Activated CD4-positive, CD25-positive, alpha-beta regulatory T cell treated with anti-CD3 and anti-CD28 coated beads, Interleukin-2, amount 50 U/mL, for 16 hours (primary cell): Measurements from ENCODE around the gene CAMSAP2.
"Not testable (repeated sequence)": the region's sequence is repeated elsewhere in the genome, so short reads cannot be mapped to it uniquely, and the experiment has no call there.

Experiments used
- DNase-seq: peaks from one replicate; pipeline ENCODE4 v3.0.0-alpha.2; 2020; ENCODE audit warnings: low read depth, low spot score

CAMSAP2 gene

DNA sequence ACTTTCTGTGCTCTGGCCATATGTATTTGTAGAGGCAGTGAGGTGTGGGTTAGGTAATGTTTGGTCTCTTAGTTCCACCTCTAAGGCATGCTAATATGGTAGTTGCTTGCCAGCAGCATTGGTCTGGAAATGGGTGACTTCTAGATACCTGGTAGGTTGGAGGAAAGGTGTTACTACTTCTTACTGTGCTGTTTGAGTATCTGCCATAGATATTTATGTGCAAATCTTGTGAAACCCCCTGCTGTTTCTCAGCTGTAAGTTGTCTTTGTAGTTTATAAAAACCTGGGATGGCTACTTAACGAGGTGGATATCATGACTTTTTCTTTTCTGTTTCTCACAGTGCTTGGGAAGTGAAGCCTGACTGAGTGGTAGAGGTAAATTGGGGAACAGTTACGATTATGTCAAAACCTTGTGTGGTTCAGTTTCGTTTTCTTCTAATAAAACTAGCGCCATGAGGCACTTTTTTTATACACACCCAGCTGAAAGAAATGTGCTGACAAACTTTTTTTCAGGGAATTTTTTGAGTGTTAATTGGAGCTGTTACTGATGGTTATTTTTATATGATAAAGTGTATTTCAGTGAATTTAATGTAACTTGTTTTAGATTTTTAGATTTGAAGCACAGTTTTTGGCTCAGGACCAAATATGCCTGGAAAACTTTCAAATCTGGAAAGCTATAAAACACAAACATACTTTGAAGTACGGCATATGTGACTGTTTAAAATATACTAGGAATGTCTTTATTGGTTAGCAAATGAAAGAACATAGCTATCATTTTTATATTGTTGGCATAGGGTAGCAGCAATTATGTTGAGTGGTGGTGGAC is 42.1 kb downstream of the CAMSAP2 start:
- DNase-seq: no peak

DNA sequence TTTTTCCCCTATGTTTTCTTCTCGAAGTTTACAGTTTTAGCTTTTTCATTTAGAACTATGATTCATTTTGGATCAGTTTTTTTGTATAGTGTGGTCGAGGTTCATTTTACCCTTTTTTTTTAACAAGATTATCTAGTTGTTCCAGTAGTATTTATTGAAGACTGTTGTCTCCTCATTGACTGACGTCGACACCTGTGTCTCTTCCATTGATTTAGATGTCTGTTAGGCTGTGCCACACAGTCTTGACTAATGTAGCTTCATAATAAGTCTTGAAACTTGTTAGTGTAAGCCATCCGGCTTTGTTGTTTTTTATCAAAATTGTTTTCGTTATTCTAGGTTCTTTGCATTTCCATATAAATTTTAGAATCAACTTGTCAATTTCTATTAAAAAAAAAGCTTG is 45.2 kb downstream of the CAMSAP2 start:
- DNase-seq: no peak

DNA sequence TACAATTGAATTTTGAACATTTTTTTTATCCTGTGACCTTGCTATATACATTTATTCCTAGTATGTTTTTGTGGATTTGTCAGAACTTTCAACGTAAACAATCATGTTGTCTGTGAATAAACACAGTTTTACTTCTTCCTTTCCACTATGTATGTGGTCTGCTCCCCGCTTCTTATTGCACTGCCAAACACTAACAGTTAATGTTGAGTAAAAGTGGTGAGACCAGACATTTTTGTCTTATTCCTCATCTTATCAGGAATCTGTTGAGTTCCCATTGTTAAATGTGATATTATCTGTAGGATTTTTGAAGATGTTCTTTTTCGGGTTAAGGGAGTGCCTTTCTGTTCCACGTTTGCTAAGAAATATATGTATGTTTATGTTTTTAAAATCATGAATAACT is 45.9 kb downstream of the CAMSAP2 start:
- DNase-seq: no peak

DNA sequence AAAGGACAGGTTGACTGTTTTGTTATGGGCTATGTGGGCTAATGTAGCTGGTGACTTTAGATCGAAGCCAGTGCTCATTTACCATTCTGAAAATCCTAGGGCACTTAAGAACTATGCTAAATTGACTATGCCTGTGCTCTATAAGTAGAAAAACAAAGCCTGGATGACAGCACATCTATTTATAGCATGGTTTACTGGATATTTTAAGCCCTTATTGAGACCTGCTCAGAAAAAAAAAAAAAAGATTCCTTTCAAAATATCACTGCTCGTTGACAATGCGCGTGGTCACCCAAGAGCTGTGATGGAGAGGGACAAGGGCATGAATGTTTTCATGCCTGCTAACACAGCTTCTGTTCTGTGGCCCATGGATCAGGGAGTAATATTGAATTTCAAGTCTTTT is 48.1 kb downstream of the CAMSAP2 start:
- no peak for DNase-seq

DNA sequence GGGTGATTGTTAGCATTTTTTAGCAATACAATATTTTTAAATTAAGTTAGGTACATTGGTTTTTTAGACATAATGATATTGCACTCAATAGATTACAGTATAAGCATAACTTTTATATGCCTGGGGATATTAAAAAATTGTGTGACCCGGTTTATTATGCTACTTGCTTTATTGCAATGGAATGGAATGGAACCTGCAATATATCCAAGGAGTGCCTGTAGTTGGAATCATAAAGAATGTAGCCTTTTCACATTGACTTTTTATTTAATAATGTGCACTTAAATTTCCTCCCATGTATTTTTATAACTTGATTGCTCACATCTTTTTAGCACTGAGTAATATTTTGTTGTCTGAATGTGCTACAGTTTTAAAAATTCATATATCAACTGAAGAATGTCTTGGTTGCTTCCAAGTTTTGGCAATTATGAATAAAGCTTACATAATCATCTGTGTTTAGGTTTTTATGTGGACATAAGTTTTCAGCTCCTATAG is 49.2 kb downstream of the CAMSAP2 start:
- DNase-seq: no peak

DNA sequence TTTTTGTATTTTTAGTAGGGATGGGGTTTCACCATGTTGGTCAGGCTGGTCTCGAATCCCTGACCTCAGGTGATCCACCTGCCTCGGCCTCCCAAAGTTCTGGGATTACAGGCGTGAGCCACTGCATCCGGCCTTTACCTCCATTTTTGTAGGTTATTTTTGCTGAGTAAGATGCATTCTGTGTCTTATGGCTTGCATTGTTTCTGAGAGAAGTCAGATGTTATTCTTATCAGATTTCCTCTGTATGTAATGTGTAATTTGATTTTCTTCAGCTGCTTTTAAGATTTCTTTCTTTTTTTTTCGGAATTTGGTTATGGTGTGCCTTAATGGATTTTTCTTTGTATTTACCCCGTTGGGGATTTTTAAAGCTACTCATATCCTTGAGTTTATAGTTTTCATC is 52.3 kb downstream of the CAMSAP2 start:
- DNase-seq: not testable (repeated sequence)

DNA sequence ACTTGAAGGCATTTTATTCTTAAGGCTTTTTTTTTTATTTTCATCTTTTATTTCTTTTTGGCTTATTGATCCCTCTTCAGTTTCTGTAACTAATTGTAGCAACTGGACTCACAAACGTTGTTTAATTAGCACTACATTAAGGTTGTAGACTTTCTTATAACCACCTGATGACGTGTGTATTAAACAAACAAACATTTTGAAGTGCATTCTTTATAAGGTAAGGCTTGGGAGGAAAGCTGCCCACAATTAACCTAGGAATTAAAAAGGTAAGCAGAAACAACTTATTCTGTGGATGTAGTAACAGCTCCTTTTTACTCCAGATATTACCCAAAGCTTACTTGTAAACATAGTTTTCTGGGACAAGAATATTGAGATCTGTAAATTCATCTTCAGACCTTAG is 55.0 kb downstream of the CAMSAP2 start:
- no peak for DNase-seq

DNA sequence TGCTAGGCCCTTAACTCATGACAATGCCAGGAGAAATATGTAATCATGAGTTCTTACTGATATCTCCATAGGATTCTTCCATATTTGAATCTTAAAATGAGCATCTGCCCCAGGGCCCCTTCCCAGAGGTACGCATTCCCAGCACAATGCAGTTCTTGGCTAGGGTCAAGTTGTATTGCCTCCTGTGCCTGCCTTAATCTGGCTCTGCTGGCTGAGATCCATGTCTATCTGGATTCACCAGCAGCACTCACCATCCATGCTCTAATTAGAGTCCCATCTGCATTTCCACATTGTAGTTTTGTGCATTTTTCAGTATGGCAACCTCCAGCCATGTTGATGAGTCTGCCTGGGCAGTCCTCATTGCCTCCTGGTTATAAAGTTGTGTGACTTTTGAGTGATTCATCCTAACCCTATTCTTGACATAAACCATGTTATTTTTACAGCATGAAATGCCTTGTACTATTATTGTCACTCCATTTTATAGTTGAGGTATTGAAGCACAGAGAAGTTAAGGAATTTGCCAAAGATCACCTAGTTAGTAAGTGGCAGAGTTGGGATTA is 55.9 kb downstream of the CAMSAP2 start:
- no peak for DNase-seq

DNA sequence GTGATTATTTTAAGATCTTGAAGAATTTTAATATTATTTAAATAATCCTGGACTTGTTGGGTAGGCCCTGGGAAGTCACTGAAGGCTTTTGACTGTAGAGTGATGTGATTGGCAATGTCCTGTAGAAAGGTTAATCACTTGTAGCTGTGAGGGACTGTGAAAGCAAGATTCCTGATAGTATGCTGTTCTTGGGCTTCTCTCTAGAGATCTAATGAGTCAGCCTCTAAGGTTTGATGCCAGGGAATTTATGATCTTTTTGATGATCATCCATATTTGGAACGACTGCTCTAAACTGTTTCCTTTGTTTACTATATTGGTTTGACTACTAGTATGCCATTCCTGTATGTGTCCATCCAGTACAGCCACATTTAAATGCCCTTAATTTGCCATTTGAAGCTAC is 56.5 kb downstream of the CAMSAP2 start:
- no peak for DNase-seq

DNA sequence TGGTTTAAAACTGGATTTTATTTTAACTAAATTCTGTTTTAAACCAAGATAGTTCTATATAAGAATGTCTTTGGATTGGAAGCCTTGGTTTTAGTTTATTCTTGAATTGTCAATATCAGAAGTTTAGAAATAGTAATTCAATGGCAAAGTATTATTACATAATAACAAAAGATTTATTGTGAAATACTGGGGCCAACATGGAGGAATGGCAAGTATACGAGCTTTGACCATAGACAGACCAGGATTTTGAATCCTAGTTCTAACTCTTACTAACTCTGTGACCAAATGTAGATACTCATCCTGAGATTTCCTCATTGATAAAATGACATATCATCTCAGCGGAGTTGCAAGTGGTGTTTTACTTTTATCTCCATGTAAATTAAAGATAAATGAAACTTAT is 63.3 kb downstream of the CAMSAP2 start:
- no peak for DNase-seq

DNA sequence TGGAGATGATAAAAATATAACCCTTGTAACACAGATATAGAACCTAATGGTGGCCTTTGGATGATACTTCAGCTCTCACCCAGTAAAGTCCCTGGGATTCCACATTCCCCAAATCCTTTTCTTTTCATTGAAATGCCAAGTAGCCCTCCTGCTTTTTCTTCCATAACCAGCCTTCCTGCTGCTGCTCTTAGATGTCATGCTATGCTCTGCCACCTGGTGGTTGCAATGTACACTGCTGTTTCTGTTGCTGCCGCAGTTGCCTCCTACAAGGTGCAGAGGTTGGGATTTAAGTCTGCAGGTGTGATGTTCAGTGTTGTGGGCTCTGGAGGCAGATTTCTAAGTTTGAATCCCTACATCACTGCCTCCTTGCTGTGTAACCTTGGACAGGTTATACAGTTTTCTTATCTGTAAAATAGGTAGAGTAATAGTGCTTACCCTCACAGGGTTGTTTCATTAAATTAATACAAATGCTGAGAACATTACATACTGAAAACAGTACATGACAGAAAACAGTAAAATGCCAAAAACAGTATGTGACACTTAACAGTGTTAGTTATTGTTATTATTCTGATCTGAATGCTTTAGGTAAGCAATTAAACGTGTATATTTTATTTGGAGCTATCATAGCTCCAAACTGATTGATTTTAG is 64.3 kb downstream of the CAMSAP2 start:
- DNase-seq: peak; percentile 48

DNA sequence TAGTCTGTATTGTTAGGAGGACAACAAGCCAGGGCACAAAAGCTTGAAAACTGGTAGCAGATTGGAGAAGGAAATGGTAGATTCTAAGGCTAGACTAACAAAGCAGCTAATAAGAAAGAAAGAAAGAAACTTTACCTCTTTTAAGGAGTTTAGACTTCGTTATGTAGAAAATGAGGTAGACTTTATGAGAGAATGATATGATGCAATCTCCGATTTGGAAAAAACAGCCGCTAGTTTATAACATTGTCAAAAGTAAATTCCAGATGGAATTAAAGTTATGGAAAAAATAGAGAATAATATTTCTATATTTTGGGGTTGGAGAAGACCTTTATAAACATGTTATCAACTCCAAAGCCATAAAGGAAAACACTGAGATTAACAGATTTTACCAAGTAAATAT is 67.0 kb downstream of the CAMSAP2 start:
- DNase-seq: no peak

DNA sequence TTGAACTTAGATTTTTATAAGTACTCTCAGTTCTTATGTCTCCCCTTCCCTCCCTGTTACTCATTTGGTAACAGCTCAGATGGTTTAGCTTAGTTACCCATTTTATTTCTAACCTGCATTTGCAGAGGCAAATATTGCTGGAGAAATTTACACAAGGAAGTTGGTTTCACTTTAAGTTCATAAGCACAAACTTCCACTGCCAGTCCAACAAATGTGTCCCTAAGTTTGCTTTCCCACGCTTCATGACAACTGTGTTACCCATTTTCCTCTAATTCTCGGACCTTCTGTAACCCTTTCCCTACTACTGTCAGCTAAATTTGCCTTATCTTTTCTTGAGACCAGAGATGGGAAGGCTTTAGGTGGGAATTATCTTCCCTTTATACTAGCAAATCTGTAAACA is 70.2 kb downstream of the CAMSAP2 start:
- DNase-seq: no peak

DNA sequence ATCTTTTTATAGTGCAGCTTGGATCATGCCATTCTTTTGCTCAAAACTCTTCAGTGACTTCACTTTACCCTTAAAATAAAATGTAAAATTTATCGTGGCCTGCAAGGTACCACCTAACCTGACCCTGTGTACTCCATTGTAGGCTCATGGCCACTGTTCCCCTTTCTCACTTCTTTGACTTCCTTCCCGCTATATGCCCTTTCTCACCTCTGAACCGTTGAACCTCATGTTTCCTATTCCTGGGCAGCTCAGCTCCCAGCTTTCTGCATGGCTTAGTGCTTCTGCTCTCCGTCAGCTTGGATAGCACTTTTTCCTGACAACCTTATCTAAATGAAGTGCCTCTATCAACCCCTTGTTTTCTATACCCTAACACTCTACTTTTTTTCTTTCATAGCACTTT is 73.0 kb downstream of the CAMSAP2 start:
- no peak for DNase-seq

DNA sequence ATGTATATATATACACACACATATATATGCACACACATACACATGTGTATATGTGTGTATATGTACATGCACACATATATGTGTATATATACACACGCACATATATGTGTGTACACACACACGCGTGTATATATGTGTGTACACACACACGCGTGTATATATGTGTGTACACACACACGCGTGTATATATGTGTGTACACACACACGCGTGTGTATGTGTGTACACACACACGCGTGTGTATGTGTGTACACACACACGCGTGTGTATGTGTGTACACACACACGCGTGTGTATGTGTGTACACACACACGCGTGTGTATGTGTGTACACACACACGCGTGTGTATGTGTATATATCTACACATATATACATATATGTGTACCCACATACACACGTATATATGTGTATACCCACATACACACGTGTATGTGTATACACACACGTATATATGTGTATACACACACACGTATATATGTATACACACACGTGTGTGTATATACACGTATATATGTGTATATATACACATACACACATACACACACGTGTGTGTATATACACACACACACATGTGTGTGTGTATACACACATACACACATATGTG is 78.0 kb downstream of the CAMSAP2 start:
- not testable (repeated sequence) for DNase-seq

DNA sequence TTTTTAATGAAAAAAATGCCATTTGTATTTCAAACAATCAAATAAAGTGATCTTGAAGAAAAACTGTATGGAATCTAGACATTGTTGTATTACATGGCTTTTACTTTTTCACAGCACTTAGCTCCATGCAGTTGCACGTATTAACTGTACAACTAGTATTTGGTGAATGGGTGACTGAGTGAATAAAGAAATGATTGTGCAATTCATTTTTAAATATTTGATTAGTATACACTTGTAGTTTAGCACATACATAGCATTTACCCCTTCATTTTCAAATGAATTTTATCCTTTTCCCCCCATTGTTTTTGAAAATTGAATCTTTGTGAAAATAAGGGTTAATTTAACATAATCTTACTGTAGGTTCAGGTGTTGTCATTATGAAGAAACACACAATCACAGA is 79.6 kb downstream of the CAMSAP2 start:
- DNase-seq: no peak

DNA sequence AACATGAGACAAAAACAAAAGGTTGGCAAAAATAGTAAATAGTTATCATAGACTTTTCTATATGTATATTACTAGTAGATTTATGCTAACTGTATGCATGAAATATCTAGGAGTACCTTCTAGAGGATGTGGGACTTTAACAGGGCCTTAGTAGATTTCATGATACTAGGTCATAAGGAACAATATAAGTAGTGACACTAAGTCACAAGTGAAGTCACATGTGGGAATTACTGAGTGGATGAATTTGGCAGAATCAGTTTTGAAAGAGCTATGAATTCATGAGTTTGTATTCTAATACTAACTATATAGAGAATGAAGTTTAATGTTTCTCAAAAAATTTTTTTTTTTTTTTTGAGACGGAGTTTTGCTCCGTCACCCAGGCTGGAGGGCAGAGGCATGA is 81.0 kb downstream of the CAMSAP2 start:
- DNase-seq: no peak

DNA sequence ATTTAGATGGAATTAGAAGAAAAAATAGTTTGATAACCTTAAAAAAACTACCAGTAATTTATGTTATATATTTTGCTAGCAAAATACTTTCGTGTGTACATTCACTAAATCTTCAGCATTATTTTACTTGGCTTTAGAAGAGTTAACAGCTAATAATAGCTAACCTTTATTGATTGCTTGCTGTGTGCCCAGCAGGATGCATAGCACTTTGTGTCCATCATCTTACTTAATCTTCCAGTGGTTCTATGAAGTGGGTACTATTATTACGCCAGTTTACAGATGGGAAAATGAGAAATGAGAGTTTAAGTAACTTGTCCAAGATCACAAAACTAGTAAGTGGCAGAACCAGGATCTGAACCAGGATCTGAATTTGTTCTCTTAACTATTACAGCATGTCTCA is 92.4 kb downstream of the CAMSAP2 start:
- no peak for DNase-seq

DNA sequence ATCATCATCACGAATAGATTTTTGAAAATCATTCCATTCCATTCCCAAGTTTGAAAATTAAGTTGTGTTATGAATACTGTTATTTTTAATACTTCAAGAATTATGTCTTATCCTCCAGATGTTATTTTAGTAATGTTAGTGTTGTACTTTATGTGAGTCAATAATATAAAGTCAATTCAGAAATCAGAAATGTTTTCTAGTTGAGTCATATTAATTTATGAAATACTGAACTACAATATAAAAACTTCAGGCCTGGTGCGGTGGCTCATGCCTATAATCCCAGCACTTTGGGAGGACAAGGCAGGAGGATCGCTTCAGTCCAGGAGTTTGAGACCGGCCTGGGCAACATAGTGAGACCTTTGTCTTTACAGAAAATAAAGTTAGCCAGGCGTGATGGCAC is 95.7 kb downstream of the CAMSAP2 start:
- DNase-seq: no peak

DNA sequence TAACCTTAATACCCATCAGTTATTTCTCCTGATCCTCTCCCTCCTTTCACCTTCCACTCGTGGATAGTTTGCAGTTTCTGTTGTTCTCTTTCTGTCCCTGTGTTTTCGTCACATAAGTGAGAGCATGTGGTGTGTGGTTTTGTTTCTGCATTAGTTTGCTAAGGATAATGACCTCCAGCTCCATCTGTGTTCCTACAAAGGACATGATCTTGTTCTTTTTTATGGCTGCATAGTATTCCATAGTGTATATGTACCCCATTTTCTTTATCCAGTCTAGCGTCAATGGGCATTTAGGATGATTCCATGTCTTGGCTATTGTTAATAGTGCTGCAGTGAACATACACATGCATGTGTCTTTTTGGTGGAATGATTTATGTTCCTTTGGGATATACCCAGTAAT is 97.5 kb downstream of the CAMSAP2 start:
- no peak for DNase-seq

DNA sequence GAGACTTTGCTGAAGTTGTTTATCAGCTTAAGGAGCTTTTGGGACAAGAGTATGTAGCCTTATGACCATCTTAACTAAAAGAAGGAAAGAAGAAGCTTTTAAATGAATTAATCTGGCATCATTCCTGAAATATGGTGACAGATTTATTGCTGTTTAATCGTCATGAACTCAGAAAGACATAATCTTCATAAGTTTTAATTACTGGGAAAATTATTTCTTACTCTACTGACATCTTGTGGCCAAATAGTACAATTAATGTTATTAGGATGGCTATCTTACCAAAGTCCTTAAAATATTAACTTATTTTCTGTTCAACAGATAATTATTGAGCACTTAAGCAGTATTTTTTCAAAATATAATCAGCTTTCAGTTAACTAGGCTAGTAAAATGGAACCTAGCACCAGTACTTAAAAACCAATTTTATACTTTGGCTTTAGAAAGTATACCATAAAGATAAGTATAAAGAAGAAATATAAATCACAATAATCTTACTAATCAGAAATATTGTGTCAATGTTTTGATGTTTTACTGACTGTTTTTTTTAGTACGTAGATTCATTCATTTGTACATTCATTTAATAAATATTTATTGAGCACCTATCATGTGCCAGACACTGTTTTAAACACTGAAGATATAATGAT is 99.4 kb downstream of the CAMSAP2 start:
- no peak for DNase-seq
